Measurements from ENCODE around the gene CCDC74B. TPM values are rescaled to one million over a fixed set of nuclear protein-coding genes. Genes with fewer than 3 reads are reported as not detected.
"Not testable (repeated sequence)": the region's sequence is repeated elsewhere in the genome, so short reads cannot be mapped to it uniquely, and the experiment has no call there.

CCDC74B gene
- total RNA-seq (2021; fragmentation: NEBNext Ultra II Directional; extraction: Animal tissue kit (Norgen Biotek cat#: 25700)) (4.3 and 6.7 TPM in 2 replicates), polyA plus RNA-seq (2011; rRNA removed) (6.4 and 8.1 TPM in 2 replicates), polyA minus RNA-seq (2011; rRNA and poly(A)+ RNA removed) (2.2 and 2.5 TPM in 2 replicates)
- 8.2 TPM for polyA plus RNA-seq (2011; cell fraction: cytosol; rRNA removed)
- polyA plus RNA-seq (2011; cell fraction: nucleus; rRNA removed): 40.1 TPM
- 3.6 to 8.2 TPM (median 6.2 TPM) in 4 replicates for polyA plus RNA-seq (2012, experiment 1 of 2)
- polyA plus RNA-seq (2012, experiment 2 of 2): 4.0 TPM
- 5.0 TPM for polyA plus RNA-seq (2013, experiment 1 of 2)
- 5.1 TPM for polyA plus RNA-seq (2013, experiment 2 of 2)
- polyA minus RNA-seq (2011; cell fraction: cytosol; rRNA and poly(A)+ RNA removed): 4.3 TPM
- 6.4 TPM for polyA minus RNA-seq (2011; cell fraction: nucleus; rRNA and poly(A)+ RNA removed)
- long read RNA-seq, experiment 1, partial matches to known transcripts: 1 of 4 reads
- long read RNA-seq, experiment 1, other reads (novel, unspliced or antisense): 1 of 4 reads
- long read RNA-seq, experiment 2: 0 reads

GRCh38 chr2:130145006-130145414 lies at the start of gene CCDC74B:
Gene CCDC74B, minus strand, starts transcription at chr2:130145112. Its CDS starts 116 bp downstream, at chr2:130144996.
- not testable (repeated sequence) for H3K36me3 ChIP-seq (ENCODE audit: control insufficient read depth in 2 of 4, insufficient read depth in 4 of 4, low read length in 3 of 4); FAIRE-seq; H3K27me3 ChIP-seq (replicated peaks in 1 of 4; ENCODE audit: control insufficient read depth in 3 of 4, extremely low read depth in 1 of 4, insufficient read depth in 3 of 4, low read length in 3 of 4); H4K8ac ChIP-seq (ENCODE audit: extremely low read depth, insufficient read depth, low read length); H3K18ac ChIP-seq (ENCODE audit: extremely low read depth, low read length); H3K9me3 ChIP-seq (ENCODE audit: insufficient read depth in 2 of 2, low read depth in 1 of 2, low read length in 1 of 2); H2BK120ac ChIP-seq (replicated peaks; ENCODE audit: low read depth, low read length); H3K56ac ChIP-seq (replicated peaks; ENCODE audit: insufficient read length, low read depth, low read length); H2AK5ac ChIP-seq (ENCODE audit: low read depth, low read length); H2AFZ ChIP-seq (ENCODE audit: low read length); H3K79me2 ChIP-seq (ENCODE audit: control insufficient read depth in 1 of 2, insufficient read depth in 2 of 2, low read length in 2 of 2); H3K9ac ChIP-seq (replicated peaks in 1 of 4; ENCODE audit: extremely low read depth in 1 of 4, low read depth in 3 of 4, low read length in 3 of 4); H4K5ac ChIP-seq (ENCODE audit: insufficient read length, low read depth, low read length); H3K79me1 ChIP-seq (ENCODE audit: low read depth, low read length); H3K23ac ChIP-seq (ENCODE audit: insufficient read length); H3K4ac ChIP-seq (replicated peaks; ENCODE audit: insufficient read length, low read depth, low read length); H2BK5ac ChIP-seq (ENCODE audit: low read depth, low read length); H2BK15ac ChIP-seq (ENCODE audit: low read length); H2BK20ac ChIP-seq (ENCODE audit: low read length); H3K4me1 ChIP-seq (replicated peaks in 1 of 4; ENCODE audit: control insufficient read depth in 3 of 4, insufficient read depth in 4 of 4, low read length in 3 of 4); H4K20me1 ChIP-seq (replicated peaks in 1 of 2; ENCODE audit: control insufficient read depth in 1 of 2, insufficient read depth in 2 of 2, low read length in 2 of 2); H3K23me2 ChIP-seq (ENCODE audit: low read depth, low read length); H3K27ac ChIP-seq (ENCODE audit: low read depth, low read length); H2BK12ac ChIP-seq (ENCODE audit: low read depth, low read length); H3K14ac ChIP-seq (ENCODE audit: insufficient read length); H4K91ac ChIP-seq (replicated peaks; ENCODE audit: insufficient read length, low read length)
- H3K4me2 ChIP-seq (ENCODE audit: insufficient read depth in 1 of 2, low read depth in 2 of 2, low read length in 2 of 2): peak within 1 kb of the TSS; percentile 51 to 56
- DNase-seq (ENCODE audit: low read depth in 1 of 2, low spot score in 2 of 2): peak in 1 of 2 experiments; percentile 78
- 24% methylated on average over 18 of the region's 30 CpGs; no CpG with 5 or more reads in 1 of the 2 experiments for WGBS, 2 experiments (ENCODE audit: extremely low coverage in 1 of 2, insufficient coverage in 1 of 2, insufficient read length in 1 of 2, insufficient replicate concordance in 2 of 2, low coverage in 1 of 2, low lambda C conversion rate in 2 of 2, missing lambda C conversion rate in 1 of 2)
- peak within 1 kb of the TSS in 3 of 4 experiments; percentile 17 to 53 (median 28); a peak in 6 of 8 replicates for H3K4me3 ChIP-seq (ENCODE audit: extremely low read depth in 1 of 4, insufficient read depth in 2 of 4, low read depth in 3 of 4, low read length in 4 of 4)
- CTCF ChIA-PET (ENCODE audit: partially characterized antibody): interaction anchor here (1.9 kb wide), 1 partner anchor 37 kb away, joined by 4 read pairs; the partner anchor contains the start of gene MZT2B
- POLR2A ChIA-PET (ENCODE audit: partially characterized antibody): interaction anchor here (1.2 kb wide), 1 partner anchor 36 kb away, joined by 3 read pairs; the partner anchor contains the start of gene SMPD4

Data from H1 (cell line).